Keratinocyte (primary cell): ENCODE results near the gene PTPA. TPM values are rescaled to one million over a fixed set of nuclear protein-coding genes. Genes with fewer than 3 reads are reported as not detected.

Source experiments
- DNase-seq: peaks from one replicate; pipeline ENCODE4 v3.0.0-alpha.2; 2011; ENCODE audit warnings: low read depth, missing footprints, low spot score
- FAIRE-seq: peaks from 2 replicates; lab custom pipeline; 2011; peaks lifted over from hg19 to GRCh38; lab: Jason Lieb, UNC
- H2AFZ ChIP-seq: 2 replicates; pipeline ENCODE4 v1.6.0; 2012; ENCODE audit warnings: low read length, control low read depth, inconsistent platforms; ENCODE audit not compliant: control insufficient read depth
- H3K27ac ChIP-seq: 2 replicates; pipeline ENCODE4 v1.5.1; 2011; ENCODE audit warnings: low read length; ENCODE audit not compliant: control insufficient read depth, insufficient read depth
- H3K27me3 ChIP-seq: 3 replicates; pipeline ENCODE4 v1.6.0; 2011; ENCODE audit warnings: low read length; ENCODE audit not compliant: control insufficient read depth, insufficient read depth; ENCODE audit errors: extremely low read depth
- H3K36me3 ChIP-seq, 2 experiments: 2 replicates in 1 of 2; 3 replicates in 1 of 2; pipeline ENCODE4 v1.5.1; 2011; ENCODE audit warnings: low read length in 2 of 2, mild to moderate bottlenecking in 1 of 2; ENCODE audit not compliant: control insufficient read depth in 2 of 2, insufficient read depth in 2 of 2; ENCODE audit errors: extremely low read depth in 1 of 2
- H3K4me1 ChIP-seq: 3 replicates; pipeline ENCODE4 v1.5.1; 2011; ENCODE audit warnings: low read length; ENCODE audit not compliant: control insufficient read depth, insufficient read depth; ENCODE audit errors: extremely low read depth
- H3K4me2 ChIP-seq: 3 replicates; pipeline ENCODE4 v1.6.0; 2011; ENCODE audit warnings: low read depth, low read length; ENCODE audit not compliant: control insufficient read depth, insufficient read depth; ENCODE audit errors: extremely low read depth
- H3K4me3 ChIP-seq, 3 experiments: fragments of 200-600 bp in 1 of 3; sonication (generic) in 1 of 3; 2 replicates in 2 of 3; 3 replicates in 1 of 3; pipeline ENCODE4 v1.5.1; 2011 to 2016; ENCODE audit warnings: low read length in 3 of 3, mild to moderate bottlenecking in 3 of 3, control low read depth in 2 of 3, inconsistent platforms in 1 of 3, low read depth in 1 of 3, mixed read lengths in 1 of 3, mixed run types in 1 of 3, moderate library complexity in 1 of 3; ENCODE audit not compliant: control insufficient read depth in 2 of 3, insufficient read depth in 2 of 3; ENCODE audit errors: extremely low read depth in 1 of 3
- H3K79me2 ChIP-seq: 2 replicates; pipeline ENCODE4 v1.6.0; 2012; ENCODE audit warnings: low read length; ENCODE audit not compliant: control insufficient read depth, insufficient read depth
- H3K9ac ChIP-seq: 3 replicates; pipeline ENCODE4 v1.6.0; 2011; ENCODE audit warnings: low read length; ENCODE audit not compliant: control insufficient read depth, insufficient read depth; ENCODE audit errors: extremely low read depth
- H3K9me1 ChIP-seq: 3 replicates; pipeline ENCODE4 v1.6.0; 2011; ENCODE audit warnings: low read length; ENCODE audit not compliant: control insufficient read depth, insufficient read depth; ENCODE audit errors: extremely low read depth
- H3K9me3 ChIP-seq: 2 replicates; pipeline ENCODE4 v1.5.1; 2012; ENCODE audit warnings: low read depth, low read length; ENCODE audit not compliant: control insufficient read depth
- H4K20me1 ChIP-seq: 3 replicates; pipeline ENCODE4 v1.6.0; 2011; ENCODE audit warnings: low read length; ENCODE audit not compliant: control insufficient read depth, insufficient read depth; ENCODE audit errors: extremely low read depth
- EZH2 ChIP-seq: IDR thresholded peaks from one replicate; pipeline ENCODE4 v1.6.1; 2012; ENCODE audit warnings: inconsistent platforms, mild to moderate bottlenecking, low read length, moderate library complexity
- dilution Hi-C: fragments of 300-500 bp; cut with MboI; formaldehyde crosslinking; loops from one replicate; pipeline ENCODE4 v1.7.0; 2020; ENCODE audit warnings: low sequenced_read_pairs; ENCODE audit not compliant: extremely low pct_ligation_motif_present
- polyA plus RNA-seq, 5 experiments: library from polyadenylated mRNA; depleted of rRNA in 3 of 5; stranded (reverse) in 3 of 5; stranded (forward) in 1 of 5; unstranded in 1 of 5; fragments of >200 nt; gene quantifications; 1 replicate in 1 of 5; 2 replicates in 3 of 5; 3 replicates in 1 of 5; pipeline versions ENCODE4 v1.2.1 to v1.2.3, GENCODE V29; 2011 to 2012; ENCODE audit warnings: missing spikeins in 2 of 5, low read depth in 1 of 5, low replicate concordance in 1 of 5
- TF ChIP-seq, protein P1 (sequence below), 3 experiments: IDR thresholded peaks in 1 of 3; conservative IDR thresholded peaks in 1 of 3; optimal IDR thresholded peaks in 1 of 3; 2 replicates in 2 of 3; 3 replicates in 1 of 3; pipeline versions ENCODE3 to v1.5.1; 2011; ENCODE audit warnings: low read length in 3 of 3, mild to moderate bottlenecking in 3 of 3, moderate library complexity in 2 of 3, control low read depth in 1 of 3, inconsistent platforms in 1 of 3; ENCODE audit not compliant: insufficient read depth in 2 of 3; ENCODE audit errors: extremely low read depth in 1 of 3

The PTPA gene
- polyA plus RNA-seq, 1 donor (not counting 4 experiments of a cell fraction or from before 2014, with no cell fraction given): 98.0 TPM

DNA sequence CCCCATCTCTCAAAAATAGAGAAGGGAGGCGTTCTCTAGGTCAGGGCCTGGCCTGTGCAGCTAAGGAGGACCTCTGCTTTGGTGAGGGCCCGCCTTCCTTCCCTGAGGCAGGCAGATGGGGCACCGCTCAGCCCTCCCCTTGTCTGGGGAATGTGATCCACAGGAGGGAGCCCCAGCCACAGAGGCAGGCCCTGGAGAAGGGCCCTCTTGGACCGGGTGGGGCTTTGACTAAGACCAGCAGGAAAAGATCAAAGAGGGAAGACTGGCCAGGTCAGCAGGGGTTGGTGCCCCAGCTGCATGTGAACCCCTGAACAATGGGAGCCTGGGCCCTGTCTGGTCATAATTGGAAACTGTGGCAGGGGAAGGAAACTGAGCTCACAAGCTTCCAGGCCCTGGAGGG, 21.9 kb downstream of the PTPA start:
- peaks cover 13 to 14% of the 10 kb centered on the region in 2 experiments for H3K36me3 ChIP-seq
- FAIRE-seq: no peak

GRCh38 chr9:129135476-129135875, 24.3 kb downstream of the PTPA start:
- Histone ChIP-seq H3K9ac (no peak overlapping the region), H3K79me2 (no peaks in the 10 kb centered on the region), H3K27ac (no peak overlapping the region), H3K4me3 (no peak overlapping the region), H4K20me1 (no peaks in the 10 kb centered on the region), H3K36me3 (peaks cover 10 to 14% of the 10 kb centered on the region in 2 experiments), H3K4me1 (peaks cover 19% of the 10 kb centered on the region), H3K4me2 (no peak overlapping the region), H3K9me1 (no peaks in the 10 kb centered on the region), H3K27me3 (no peaks in the 10 kb centered on the region), H3K9me3 (no peaks in the 10 kb centered on the region), H2AFZ (no peak overlapping the region)
- DNase-seq: no peak
- no peak for TF ChIP-seq EZH2
- TF ChIP-seq, protein P1, sequence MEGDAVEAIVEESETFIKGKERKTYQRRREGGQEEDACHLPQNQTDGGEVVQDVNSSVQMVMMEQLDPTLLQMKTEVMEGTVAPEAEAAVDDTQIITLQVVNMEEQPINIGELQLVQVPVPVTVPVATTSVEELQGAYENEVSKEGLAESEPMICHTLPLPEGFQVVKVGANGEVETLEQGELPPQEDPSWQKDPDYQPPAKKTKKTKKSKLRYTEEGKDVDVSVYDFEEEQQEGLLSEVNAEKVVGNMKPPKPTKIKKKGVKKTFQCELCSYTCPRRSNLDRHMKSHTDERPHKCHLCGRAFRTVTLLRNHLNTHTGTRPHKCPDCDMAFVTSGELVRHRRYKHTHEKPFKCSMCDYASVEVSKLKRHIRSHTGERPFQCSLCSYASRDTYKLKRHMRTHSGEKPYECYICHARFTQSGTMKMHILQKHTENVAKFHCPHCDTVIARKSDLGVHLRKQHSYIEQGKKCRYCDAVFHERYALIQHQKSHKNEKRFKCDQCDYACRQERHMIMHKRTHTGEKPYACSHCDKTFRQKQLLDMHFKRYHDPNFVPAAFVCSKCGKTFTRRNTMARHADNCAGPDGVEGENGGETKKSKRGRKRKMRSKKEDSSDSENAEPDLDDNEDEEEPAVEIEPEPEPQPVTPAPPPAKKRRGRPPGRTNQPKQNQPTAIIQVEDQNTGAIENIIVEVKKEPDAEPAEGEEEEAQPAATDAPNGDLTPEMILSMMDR (optimal IDR thresholded peaks at IDR 0.05 in 1 of 3, IDR thresholded peaks at IDR 0.05 in 1 of 3, conservative IDR thresholded peaks at IDR 0.05 in 1 of 3; ENCODE audit: extremely low read depth in 1 of 3, insufficient read depth in 2 of 3, low read length in 3 of 3): no peak
- dilution Hi-C loops: no loop called here
- FAIRE-seq: no peak

More for the DNA sequence above, 21.9 kb downstream of the PTPA start:
- no peaks in the 10 kb centered on the region for H3K4me1 ChIP-seq
- no peaks in the 10 kb centered on the region for H4K20me1 ChIP-seq
- no peaks in the 10 kb centered on the region for H3K9me1 ChIP-seq
- H3K27me3 ChIP-seq: no peaks in the 10 kb centered on the region
- H3K9me3 ChIP-seq: no peaks in the 10 kb centered on the region
- DNase-seq: no peak
- no peak overlapping the region for H3K27ac ChIP-seq
- no peak overlapping the region for H3K4me3 ChIP-seq
- dilution Hi-C loops: no loop called here
- no peak overlapping the region for H3K9ac ChIP-seq
- H3K4me2 ChIP-seq: no peak overlapping the region
- H3K79me2 ChIP-seq: no peaks in the 10 kb centered on the region
- TF ChIP-seq EZH2: no peak
- TF ChIP-seq, protein P1 (optimal IDR thresholded peaks at IDR 0.05 in 1 of 3, IDR thresholded peaks at IDR 0.05 in 1 of 3, conservative IDR thresholded peaks at IDR 0.05 in 1 of 3; ENCODE audit: extremely low read depth in 1 of 3, insufficient read depth in 2 of 3, low read length in 3 of 3): no peak
- H2AFZ ChIP-seq: no peak overlapping the region
